Hindlimb muscle (tissue), 1 donor: Measurements from ENCODE around the gene SLC23A2. TPM values are rescaled to one million over a fixed set of nuclear protein-coding genes. Genes with fewer than 3 reads are reported as not detected.

Source experiments
- DNase-seq: peaks from one replicate; pipeline ENCODE4 v3.0.0-alpha.2; 2013
- polyA plus RNA-seq: library from polyadenylated mRNA; unstranded; fragments of 120-200 nt; gene quantifications from one replicate; pipeline ENCODE4 v1.2.1, GENCODE V29; 2013; ENCODE audit not compliant: insufficient read length

SLC23A2 gene
- polyA plus RNA-seq, 1 donor: 11.4 TPM

GRCh38 chr20:4962241-4962855 is 39.0 kb downstream of the SLC23A2 start:
- DNase-seq: no peak

DNA sequence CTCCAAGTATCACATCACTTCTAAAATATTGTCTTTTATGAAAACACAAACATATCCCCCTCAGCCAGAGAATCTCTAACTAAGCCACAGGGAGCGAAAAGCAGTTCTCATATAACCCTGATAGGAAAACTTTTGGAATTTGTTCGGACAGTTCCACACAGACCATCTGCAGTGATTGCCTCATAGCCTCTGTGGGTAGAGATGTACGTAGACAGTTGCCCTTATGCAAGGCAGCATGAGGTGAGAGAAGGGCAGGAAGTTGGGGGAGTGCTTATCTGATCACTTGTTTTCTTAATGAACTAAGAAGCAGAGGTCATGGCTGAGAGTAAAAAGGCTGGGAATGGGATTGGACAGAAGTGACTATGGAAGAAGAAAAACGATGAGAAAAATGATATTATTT is 39.6 kb downstream of the SLC23A2 start:
- DNase-seq: no peak

DNA sequence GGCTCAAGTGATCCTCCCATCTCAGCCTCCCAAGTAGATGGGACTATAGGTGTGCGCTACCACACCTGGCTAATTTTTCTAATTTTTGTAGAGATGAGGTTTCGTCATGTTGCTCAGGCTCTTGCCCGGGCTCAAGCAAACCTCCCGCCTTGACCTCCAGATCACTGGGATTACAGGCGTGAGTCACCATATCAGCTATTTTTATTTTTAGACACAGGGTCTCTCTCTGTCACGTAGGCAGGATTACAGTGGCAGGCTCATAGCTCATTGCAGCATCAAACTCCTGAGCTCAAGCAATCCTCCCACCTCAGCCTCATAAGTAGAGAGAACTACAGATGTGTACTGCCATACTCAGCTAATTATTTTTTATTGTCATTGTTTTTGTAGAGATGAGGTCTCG is 41.7 kb downstream of the SLC23A2 start:
- DNase-seq: no peak

DNA sequence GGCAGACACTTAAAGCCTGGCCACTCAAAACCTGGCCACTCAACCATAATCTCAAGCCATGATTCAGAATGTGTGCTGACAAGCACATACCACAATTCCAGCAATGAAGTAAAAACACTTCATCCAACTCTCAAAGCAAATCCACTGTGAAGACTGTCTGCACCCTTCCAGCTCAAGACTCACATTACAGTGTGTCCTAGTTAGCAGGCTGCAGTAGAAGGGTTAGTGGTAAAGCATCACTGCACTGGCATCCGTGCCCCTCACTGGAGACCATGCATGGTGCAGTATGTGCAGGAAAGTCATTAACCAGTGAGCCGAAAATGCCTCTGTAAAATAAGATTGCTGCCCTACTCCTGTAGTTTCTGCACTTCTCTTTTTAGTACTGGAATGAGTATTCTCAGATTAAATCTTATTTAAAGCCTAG is 43.4 kb downstream of the SLC23A2 start:
- no peak for DNase-seq

DNA sequence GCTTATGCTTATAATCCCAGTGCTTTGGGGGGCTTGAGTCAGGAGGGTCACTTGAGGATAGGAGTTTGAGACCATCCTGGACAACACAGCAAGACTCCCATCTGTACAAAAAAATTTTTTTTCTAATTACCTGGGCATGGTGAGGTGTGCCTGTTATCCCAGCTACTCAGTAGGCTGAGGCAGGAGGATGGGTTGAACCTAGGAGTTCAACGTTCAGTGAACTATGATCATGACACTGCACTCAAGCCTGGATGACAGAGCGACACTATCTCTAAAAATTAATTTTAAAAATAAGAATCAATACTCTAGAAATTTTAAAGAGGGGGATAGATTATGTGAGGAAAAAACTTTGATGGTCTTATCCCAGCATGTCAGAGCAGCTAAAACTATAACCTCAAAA is 44.1 kb downstream of the SLC23A2 start:
- no peak for DNase-seq

DNA sequence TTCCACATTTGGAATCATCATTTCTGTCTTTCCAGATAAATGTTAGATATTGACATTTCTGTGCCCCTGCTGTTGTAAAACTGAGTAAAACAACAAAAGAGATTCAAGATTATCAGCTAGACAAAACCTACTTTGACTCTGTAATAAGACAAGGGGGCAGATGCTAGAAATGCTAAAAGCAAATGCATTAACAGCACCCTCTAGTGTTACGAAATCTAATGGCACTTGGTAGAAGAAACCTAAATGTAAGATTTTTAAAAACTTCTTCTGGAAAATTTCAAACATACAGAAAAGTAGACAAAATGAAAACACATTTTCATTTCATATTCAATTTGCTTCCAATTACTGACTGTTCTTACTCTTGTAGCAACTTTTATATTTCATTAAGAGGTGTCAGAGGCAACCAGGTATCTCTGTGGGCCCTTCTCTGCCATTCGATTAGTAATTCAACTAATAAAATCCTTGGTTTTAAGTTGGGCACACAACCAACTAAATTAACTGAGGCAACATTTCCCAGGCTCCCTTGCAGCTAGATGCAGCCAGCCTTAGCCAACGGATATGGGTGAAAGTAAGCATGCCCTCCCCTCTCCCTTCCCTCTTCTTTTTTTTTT is 45.0 kb downstream of the SLC23A2 start:
- peak; percentile 42 for DNase-seq

DNA sequence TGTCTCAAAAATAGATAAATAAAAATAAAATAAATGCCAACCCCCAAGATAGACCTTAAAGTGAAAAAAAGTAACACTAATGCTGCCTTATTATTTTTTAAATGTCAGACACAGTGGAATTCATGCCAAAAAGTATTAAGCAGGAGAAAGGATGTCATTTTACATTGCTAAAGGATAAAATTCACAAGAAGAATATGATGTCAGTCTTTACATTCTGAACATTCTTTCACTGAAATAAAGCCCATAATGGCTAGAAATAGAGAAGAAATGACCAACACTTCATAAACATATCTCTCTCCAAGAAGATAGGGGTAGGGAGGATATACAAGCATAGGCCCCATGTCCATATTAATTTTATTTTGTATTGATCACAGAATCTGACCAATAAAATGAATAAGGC is 47.4 kb downstream of the SLC23A2 start:
- DNase-seq: no peak

- no peak for DNase-seq
These were observed 49.1 kb downstream of the SLC23A2 start for GRCh38 chr20:4952229-4952628.

GRCh38 chr20:4951299-4951698 is 50.0 kb downstream of the SLC23A2 start:
- peak; percentile 63 for DNase-seq

- DNase-seq: no peak
These were observed 50.5 kb downstream of the SLC23A2 start for GRCh38 chr20:4950841-4951240.

DNA sequence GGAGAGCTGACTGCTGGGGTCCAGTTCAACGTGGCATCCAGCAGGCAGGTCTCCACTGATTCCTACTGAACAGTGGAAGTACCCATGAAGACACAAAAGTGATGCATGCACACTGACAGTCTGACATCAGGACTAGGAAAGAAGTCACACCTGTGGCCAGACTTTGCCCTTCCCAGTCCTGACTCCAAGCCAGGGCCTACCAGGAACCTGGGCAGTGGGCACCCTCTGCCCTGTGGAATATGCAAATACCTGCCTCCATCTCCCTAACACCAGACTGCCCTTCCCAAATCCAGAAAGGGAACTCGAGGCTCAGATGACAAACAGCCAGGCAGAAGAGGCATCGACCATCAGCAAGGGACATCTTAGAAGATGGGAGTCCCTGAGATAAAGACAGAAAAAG is 50.9 kb downstream of the SLC23A2 start:
- DNase-seq: no peak

GRCh38 chr20:4949833-4950178 is 51.5 kb downstream of the SLC23A2 start:
- DNase-seq: peak; percentile 23

GRCh38 chr20:4947817-4948559 is 53.3 kb downstream of the SLC23A2 start:
- DNase-seq: no peak

GRCh38 chr20:4946986-4947385 is 54.3 kb downstream of the SLC23A2 start:
- DNase-seq: no peak

DNA sequence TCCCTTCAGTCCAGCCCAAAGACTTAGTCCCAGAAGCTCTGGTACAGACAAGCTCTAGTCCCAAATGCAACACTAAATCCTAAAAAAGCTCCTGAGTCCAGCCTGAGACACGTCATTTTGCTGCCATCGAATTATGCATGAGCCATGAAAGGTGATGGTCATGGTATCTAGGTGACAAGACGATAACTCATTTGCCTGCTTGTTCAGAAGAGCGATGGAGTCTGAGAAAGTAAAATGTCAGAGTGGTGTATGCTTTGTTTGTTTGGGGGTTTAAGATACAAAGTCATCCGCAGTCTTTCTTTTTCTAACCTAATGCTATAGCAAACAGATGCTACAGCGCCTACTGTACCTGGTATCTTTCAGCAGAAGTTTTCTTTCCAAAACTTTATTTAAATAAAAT is 54.7 kb downstream of the SLC23A2 start:
- no peak for DNase-seq

- DNase-seq: no peak
These were observed 56.6 kb downstream of the SLC23A2 start for GRCh38 chr20:4944518-4945313.

DNA sequence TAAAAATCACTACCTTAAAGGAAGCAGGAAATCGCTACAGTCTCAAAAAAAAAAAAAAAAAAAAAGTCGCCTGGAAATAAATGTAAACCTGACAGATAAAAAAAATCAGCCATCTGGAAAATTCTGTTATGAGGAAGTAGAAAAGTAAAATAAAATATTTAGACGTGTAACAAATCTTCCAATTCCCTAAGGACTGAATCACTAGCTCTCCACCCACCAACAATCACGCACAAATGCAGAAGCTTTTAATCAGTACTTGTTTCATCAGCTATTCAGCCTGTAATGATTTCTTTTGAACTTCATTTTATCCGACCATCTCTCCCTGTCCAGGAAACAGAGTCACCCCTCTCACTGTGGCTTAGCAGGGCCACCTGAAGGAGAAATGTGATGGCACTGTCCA is 59.0 kb downstream of the SLC23A2 start:
- DNase-seq: no peak

DNA sequence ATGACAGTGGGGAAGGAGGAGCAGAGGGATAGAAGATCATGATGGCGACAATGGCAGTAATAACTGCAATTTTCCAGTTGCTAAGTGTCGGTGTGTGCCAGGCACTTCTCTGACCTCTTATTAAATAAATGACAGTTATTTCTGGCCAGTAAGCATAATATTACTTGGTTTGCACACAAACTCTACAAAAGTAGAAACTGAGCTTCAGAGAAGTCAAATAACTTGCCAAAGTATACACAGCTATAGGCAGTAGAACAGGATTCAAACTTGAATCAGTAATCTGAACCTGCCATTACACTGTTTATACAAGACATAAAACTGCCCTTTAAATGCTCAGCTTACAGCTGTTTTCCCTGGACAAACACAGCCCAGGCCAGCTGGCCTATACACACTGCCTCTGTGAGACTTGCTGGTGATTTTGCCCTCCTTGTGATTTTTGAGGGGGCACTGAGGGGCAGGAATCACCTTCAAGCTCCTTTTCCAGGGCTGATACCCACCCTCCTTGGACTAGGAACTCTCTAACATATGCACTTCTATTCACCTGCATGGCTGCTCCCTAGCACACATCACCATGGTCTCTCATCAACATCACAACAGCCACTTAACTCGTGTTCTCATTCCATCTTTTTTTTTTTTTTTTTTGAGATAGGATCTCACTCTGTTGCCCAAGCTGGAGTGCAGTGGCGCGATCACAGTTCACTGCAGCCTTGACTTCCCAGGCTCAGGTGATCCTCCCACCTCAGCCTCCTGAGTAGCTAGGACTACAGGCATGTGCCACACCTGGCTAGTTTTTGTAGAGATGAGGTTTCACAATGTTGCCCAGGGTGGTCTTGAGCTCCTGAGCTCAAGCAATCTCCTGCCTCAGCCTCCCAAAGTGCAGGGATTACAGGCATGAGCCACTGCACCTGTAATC is 63.6 kb downstream of the SLC23A2 start:
- no peak for DNase-seq

DNA sequence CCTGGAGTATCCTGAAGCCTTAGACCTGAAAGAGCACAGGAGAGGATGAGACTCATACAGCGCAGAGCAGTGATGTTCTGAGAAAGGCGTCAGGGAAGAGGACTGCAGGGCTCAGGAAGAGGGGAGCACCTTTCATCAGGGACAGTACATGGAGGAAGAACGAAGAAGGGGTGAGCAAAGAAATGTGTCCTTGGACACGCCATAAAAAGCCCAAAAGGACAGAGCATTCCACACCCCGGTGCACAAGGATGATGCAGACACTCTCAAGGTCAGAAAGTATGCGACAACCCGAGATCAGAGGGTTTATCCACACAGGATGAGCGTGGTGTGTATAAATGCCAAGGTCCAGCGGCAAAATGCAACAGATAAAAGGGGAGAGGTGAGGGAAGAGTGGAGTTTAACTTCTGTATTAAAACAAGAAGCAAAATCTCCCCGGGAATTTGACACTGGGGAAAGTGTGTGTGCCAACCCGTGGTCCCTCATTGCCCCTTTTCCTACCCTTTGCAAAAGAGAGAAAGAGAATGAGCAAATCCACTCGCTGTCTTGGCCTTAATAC is 64.4 kb downstream of the SLC23A2 start:
- DNase-seq: no peak

DNA sequence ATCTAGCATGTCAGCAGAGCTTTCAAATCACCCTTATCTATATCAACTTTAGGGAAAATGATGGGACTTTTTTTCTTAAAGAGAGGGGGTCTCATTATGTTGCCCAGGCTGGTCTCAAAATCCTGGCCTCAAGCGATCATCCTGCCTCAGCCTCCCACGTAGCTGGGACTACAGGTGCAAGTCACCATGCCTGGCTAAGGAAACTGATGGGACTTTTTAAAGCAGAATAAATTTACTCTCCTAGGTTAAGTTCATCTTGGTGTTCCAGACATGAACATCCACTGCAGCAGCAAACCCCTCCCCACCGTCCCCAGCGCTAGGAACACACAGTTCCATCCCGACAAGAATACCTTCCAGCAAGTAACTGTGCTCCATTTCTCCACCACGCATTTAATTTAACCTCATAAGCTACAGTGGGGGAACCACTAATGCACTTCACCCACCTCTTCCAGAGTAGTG is 64.9 kb downstream of the SLC23A2 start:
- DNase-seq: no peak

DNA sequence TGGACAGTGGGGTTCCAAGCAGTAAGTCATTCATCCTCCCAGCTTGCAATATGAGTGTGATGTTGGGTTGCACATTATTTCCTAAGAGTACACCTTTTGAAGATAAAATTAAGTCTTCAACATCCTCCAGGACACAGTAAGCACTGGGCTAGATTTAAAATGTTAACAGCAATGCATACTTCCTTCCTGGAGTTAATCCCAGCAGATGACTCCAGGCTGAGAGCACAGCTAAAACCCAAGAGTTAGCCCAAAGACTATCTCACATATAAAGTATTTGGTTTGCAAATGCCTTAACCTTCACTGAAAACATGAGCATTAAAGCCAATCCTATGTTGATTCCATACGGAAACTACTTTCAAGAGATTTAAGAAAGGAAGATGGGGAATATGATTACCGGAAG is 69.2 kb downstream of the SLC23A2 start:
- DNase-seq: no peak
